Medulla oblongata (tissue), 1 donor: ENCODE measurements around the gene GJC2.
A peak's percentile ranks its signal among the peaks of the same experiment; 100 is the strongest.

Experiments used
- DNase-seq: peaks from one replicate; pipeline ENCODE4 v3.0.0-alpha.2; 2015; ENCODE audit errors: extremely low spot score

The GJC2 gene

DNA sequence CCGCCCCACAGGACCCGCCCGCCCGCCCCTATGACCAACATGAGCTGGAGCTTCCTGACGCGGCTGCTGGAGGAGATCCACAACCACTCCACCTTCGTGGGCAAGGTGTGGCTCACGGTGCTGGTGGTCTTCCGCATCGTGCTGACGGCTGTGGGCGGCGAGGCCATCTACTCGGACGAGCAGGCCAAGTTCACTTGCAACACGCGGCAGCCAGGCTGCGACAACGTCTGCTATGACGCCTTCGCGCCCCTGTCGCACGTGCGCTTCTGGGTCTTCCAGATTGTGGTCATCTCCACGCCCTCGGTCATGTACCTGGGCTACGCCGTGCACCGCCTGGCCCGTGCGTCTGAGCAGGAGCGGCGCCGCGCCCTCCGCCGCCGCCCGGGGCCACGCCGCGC lies 8.0 kb downstream of the GJC2 start:
- DNase-seq = no peak

GRCh38 chr1:228158151-228159007 lies 8.6 kb downstream of the GJC2 start:
- DNase-seq = no peak

DNA sequence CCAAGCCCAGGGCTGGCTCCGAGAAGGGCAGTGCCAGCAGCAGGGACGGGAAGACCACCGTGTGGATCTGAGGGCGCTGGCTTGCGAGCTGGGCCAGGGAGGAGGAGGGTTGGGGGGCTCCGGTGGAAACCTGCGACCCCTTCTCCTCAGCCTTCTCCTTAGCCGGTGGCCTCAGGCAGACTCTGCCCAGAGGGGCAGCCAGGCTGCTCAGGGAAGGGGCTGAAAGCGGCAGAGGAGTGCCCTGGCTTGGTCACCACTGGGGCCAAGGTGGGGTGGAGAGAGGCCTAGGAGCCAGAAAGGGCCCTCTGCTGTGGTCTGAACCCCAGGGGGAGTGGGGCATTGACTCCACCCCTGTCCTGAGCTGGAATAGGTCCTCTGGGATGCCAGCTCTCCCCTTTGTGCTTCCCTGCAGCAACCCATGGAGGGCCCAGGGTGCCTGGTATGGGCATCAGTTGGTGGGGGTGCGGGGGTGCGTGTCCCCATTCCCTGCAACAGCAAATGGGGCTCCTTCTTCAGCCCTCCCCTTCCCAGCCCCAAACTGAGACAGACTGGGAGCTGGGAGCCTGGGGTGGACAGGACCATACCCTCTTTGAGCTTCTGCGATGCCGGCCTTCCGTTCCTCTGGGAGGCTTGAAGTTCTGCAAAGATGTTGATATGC lies 9.4 kb downstream of the GJC2 start:
- no peak for DNase-seq

DNA sequence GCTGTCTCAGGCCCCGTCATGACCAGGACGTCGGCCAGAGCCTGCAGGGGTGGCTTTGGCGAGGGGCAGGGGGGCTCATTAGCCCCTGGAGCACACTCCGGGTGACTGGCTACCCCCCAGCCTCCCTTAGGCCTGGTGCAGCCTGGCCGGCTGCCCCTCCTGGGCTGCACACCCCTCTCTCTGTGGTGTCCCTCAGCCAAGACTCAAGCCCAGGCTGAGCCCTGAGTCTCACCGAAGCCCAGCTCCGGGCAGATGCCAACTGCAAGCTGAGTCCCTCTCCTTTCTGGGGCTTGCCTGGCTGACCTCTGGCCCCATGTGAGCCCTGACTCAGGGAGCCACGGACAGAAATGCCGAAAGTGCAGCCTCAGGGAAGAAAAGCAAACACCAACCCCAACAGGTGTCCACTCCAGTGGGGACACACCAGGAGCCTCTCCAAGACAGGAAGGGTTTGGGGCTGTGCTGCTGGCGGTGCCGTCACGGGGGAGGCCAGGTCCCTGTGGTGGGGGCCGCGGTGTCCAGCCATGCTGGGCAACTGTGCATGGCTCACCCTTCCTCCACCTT lies 10.6 kb downstream of the GJC2 start:
- no peak for DNase-seq

- no peak for DNase-seq
Observed at GRCh38 chr1:228161362-228161761, 11.6 kb downstream of the GJC2 start.

DNA sequence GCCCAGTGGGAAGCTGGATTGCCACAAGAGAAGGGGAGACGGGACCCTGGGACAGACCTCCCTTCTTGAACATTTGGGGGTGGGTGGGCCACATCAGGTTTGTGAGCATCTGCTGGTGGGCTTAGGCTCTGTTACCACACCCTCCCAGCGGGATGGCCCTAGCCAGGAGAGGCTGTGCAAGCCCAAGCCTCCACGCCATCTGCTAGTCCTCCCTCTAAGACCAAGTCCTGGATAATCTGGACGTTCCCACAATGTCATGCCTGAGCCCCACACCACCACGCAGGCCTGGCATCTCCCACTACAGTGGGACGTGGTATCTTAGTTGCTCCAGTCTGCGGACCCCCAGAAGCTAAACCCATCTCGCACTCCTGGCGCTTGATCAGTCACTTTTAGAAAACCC lies 12.1 kb downstream of the GJC2 start:
- no peak for DNase-seq

- no peak for DNase-seq
Observed at GRCh38 chr1:228162286-228163006, 12.7 kb downstream of the GJC2 start.

GRCh38 chr1:228163007-228163753 lies 13.4 kb downstream of the GJC2 start:
- no peak for DNase-seq

GRCh38 chr1:228163776-228164519 lies 14.2 kb downstream of the GJC2 start:
- DNase-seq = no peak

- DNase-seq = no peak
Observed at GRCh38 chr1:228164561-228165371, 15.0 kb downstream of the GJC2 start.

- DNase-seq = peak; percentile 98
Observed at GRCh38 chr1:228165372-228166169, 15.8 kb downstream of the GJC2 start, which contains the start of gene IBA57. TSS of gene IBA57 (plus strand) at chr1:228165804. CDS start at chr1:228165817, 13 bp downstream.

DNA sequence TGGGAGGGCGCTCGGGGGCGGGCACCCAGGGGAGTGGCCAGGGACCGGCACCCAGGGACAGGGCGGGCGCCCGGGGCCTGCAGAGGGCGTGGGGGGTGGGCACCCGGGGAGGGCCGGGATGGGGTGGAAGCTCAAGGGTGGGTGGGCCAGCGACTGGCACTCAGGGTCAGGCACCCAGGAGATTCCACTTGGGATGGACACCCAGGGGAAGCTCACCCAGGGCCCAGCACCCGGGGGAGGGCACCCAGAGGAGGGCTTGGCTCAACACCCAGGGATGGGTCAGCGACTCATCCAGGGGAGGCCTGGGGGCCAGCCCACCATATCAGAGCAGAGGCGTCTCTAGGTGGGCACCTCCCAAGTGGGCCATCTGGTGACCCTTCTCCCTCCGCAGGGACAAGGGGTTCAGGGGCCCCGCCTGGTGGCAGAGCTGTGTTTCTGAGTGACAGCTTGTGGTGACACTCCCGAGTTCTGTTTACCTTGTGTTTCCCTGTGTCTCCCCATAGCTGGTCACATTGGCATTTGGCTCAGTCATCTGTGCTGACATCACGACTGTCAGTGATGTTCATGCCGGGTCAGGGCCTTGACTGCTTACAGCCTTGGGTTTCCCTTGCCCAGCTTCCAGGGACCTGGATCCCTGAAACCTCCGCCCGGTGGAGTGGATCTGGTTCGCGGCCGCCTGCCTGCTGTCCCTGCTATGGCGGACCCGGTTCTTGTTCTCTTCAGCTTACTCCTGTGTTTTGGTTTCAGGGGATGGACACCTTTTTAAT lies 16.6 kb downstream of the GJC2 start:
- DNase-seq = peak; percentile 87

- no peak for DNase-seq
Observed at GRCh38 chr1:228168563-228169270, 19.0 kb downstream of the GJC2 start.

DNA sequence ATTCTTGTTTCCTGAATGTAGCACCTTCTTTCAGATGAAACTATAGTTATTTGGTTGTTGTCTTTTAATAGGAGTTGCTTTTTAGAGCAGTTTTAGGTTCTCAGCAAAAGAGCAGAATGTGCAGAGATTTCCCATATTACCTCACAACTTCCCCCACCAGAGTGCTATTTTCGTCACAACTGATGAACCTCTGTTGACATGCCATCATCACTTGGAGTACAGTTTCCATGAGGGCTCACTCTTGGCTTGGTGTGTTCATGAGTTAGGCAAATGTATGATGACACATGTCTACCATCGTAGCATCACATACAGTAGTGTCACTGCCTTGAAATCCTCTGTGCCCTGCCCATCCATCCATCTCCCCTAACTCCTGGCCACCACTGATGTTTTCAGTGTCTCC lies 19.6 kb downstream of the GJC2 start:
- no peak for DNase-seq

- no peak for DNase-seq
Observed at GRCh38 chr1:228170666-228171065, 20.9 kb downstream of the GJC2 start.

GRCh38 chr1:228171221-228171891 lies 21.6 kb downstream of the GJC2 start:
- no peak for DNase-seq
